NB4 (cell line): Measurements from ENCODE around the gene BMP8A.
"Not testable (repeated sequence)": the region's sequence is repeated elsewhere in the genome, so short reads cannot be mapped to it uniquely, and the experiment has no call there.

Experiments used
- DNase-seq: peaks from one replicate; pipeline ENCODE4 v3.0.0; 2010; ENCODE audit warnings: low read depth
- H3K4me3 ChIP-seq: one replicate; pipeline ENCODE4 v1.5.1; 2011; ENCODE audit warnings: mild to moderate bottlenecking, low read depth, low read length, moderate library complexity
- CTCF ChIP-seq: IDR thresholded peaks from one replicate; pipeline ENCODE4 v1.5.1; 2012; ENCODE audit warnings: low read depth, low read length
- MAX ChIP-seq: IDR thresholded peaks from 2 replicates; pipeline ENCODE4 v1.6.1; 2011; ENCODE audit warnings: low read depth, low read length
- MYC ChIP-seq: IDR thresholded peaks from 2 replicates; pipeline ENCODE4 v1.6.1; 2011; ENCODE audit warnings: low read depth, low read length
- POLR2A ChIP-seq: IDR thresholded peaks from 2 replicates; pipeline ENCODE4 v1.6.1; 2011; ENCODE audit warnings: mild to moderate bottlenecking; ENCODE audit not compliant: insufficient read length; ENCODE audit errors: extremely low read depth

The BMP8A gene

GRCh38 chr1:39491146-39491921 lies at the start of gene BMP8A:
Gene BMP8A (plus strand): TSS chr1:39491636. CDS start chr1:39491992, 356 bp downstream.
- no peak for TF ChIP-seq CTCF
- TF ChIP-seq MYC, result no peak
- no peak for TF ChIP-seq POLR2A
- TF ChIP-seq MAX, result no peak
- DNase-seq, result peak; percentile 62
- H3K4me3 ChIP-seq, result no peak within 1 kb of the TSS

GRCh38 chr1:39441797-39442196 lies 49.6 kb upstream of the BMP8A start:
- H3K4me3 ChIP-seq, result no peak overlapping the region
- no peak for DNase-seq
- no peak for TF ChIP-seq CTCF
- no peak for TF ChIP-seq MAX
- no peak for TF ChIP-seq MYC
- TF ChIP-seq POLR2A, result no peak

- H3K4me3 ChIP-seq, result no peak overlapping the region
- TF ChIP-seq POLR2A (no peak), MYC (no peak), CTCF (no peak), MAX (no peak)
- no peak for DNase-seq
Measured at GRCh38 chr1:39445573-39445972, 45.9 kb upstream of the BMP8A start.

GRCh38 chr1:39446986-39447567 lies 44.4 kb upstream of the BMP8A start:
- no peak for DNase-seq
- no peak overlapping the region for H3K4me3 ChIP-seq
- no peak for TF ChIP-seq MAX

GRCh38 chr1:39450041-39450440 lies 41.4 kb upstream of the BMP8A start:
- H3K4me3 ChIP-seq, DNase-seq: not testable (repeated sequence)

- H3K4me3 ChIP-seq, result no peak overlapping the region
- TF ChIP-seq MYC (no peak), MAX (no peak), POLR2A (no peak), CTCF (no peak)
- no peak for DNase-seq
Measured at GRCh38 chr1:39450956-39451606, 40.4 kb upstream of the BMP8A start.

GRCh38 chr1:39452081-39452480 lies 39.4 kb upstream of the BMP8A start:
- no peak overlapping the region for H3K4me3 ChIP-seq
- TF ChIP-seq MYC (no peak), CTCF (no peak), MAX (no peak), POLR2A (no peak)
- no peak for DNase-seq
